HL-60 (cell line): ENCODE data around the gene BPTF.

Experiments used
- DNase-seq, 2 experiments: peaks; one replicate each; pipeline ENCODE4 v3.0.0-alpha.2; 2010 to 2020; ENCODE audit warnings: low read depth in 1 of 2, low spot score in 1 of 2
- H3K27ac ChIP-seq: fragments of 250-450 bp; sonication (Bioruptor Pico); replicated peaks from 2 replicates; pipeline ENCODE4 v1.5.1; 2020; ENCODE audit warnings: mild to moderate bottlenecking, moderate library complexity
- H3K27me3 ChIP-seq: fragments of 250-450 bp; sonication (Bioruptor Pico); 2 replicates; pipeline ENCODE4 v1.5.1; 2021; ENCODE audit warnings: mild to moderate bottlenecking, moderate library complexity; ENCODE audit not compliant: insufficient read depth, poor library complexity, severe bottlenecking
- H3K4me3 ChIP-seq: replicated peaks from 2 replicates; pipeline ENCODE4 v1.5.1; 2011; ENCODE audit warnings: mild to moderate bottlenecking, control low read depth, low read length; ENCODE audit not compliant: insufficient read depth
- GABPA ChIP-seq: IDR thresholded peaks from 2 replicates; pipeline ENCODE4 v1.6.1; 2012; ENCODE audit warnings: low read depth
- POLR2AphosphoS5 ChIP-seq: IDR thresholded peaks from 2 replicates; pipeline ENCODE4 v1.6.1; 2012; ENCODE audit warnings: low read depth
- SPI1 ChIP-seq: IDR thresholded peaks from 2 replicates; pipeline ENCODE4 v1.6.1; 2012; ENCODE audit warnings: low read depth, mild to moderate bottlenecking, borderline replicate concordance
- TF ChIP-seq, protein P1 (sequence below): IDR thresholded peaks from one replicate; pipeline ENCODE4 v1.5.1; 2011; ENCODE audit warnings: low read length, control low read depth, inconsistent platforms; ENCODE audit not compliant: insufficient read depth
- TF ChIP-seq, protein P2 (sequence below): IDR thresholded peaks from 2 replicates; pipeline ENCODE4 v1.6.1; 2012; ENCODE audit warnings: low read depth; ENCODE audit not compliant: insufficient replicate concordance

BPTF gene

DNA sequence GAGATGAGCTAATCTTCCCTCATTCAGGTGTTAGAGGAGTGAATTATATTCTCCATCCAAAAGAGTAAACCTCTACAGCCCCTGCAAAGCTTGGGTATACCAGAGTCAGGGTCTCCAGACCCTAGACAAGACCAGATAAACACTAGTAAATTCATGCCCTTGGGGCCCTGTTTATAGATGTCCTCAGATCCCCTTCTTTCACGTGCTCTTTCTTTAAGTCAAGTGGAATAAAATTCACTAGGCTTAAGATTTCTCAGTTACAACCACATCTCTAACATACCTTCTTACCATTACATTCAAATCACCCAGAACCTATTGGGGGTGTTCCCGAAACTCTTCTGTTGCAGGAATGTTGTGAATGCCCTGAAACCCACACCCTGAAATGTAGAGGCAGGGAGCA, 173.2 kb downstream of the BPTF start:
- TF ChIP-seq POLR2AphosphoS5 (no peak), SPI1 (no peak), GABPA (no peak)
- TF ChIP-seq, protein P1, sequence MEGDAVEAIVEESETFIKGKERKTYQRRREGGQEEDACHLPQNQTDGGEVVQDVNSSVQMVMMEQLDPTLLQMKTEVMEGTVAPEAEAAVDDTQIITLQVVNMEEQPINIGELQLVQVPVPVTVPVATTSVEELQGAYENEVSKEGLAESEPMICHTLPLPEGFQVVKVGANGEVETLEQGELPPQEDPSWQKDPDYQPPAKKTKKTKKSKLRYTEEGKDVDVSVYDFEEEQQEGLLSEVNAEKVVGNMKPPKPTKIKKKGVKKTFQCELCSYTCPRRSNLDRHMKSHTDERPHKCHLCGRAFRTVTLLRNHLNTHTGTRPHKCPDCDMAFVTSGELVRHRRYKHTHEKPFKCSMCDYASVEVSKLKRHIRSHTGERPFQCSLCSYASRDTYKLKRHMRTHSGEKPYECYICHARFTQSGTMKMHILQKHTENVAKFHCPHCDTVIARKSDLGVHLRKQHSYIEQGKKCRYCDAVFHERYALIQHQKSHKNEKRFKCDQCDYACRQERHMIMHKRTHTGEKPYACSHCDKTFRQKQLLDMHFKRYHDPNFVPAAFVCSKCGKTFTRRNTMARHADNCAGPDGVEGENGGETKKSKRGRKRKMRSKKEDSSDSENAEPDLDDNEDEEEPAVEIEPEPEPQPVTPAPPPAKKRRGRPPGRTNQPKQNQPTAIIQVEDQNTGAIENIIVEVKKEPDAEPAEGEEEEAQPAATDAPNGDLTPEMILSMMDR: no peak
- TF ChIP-seq, protein P2, sequence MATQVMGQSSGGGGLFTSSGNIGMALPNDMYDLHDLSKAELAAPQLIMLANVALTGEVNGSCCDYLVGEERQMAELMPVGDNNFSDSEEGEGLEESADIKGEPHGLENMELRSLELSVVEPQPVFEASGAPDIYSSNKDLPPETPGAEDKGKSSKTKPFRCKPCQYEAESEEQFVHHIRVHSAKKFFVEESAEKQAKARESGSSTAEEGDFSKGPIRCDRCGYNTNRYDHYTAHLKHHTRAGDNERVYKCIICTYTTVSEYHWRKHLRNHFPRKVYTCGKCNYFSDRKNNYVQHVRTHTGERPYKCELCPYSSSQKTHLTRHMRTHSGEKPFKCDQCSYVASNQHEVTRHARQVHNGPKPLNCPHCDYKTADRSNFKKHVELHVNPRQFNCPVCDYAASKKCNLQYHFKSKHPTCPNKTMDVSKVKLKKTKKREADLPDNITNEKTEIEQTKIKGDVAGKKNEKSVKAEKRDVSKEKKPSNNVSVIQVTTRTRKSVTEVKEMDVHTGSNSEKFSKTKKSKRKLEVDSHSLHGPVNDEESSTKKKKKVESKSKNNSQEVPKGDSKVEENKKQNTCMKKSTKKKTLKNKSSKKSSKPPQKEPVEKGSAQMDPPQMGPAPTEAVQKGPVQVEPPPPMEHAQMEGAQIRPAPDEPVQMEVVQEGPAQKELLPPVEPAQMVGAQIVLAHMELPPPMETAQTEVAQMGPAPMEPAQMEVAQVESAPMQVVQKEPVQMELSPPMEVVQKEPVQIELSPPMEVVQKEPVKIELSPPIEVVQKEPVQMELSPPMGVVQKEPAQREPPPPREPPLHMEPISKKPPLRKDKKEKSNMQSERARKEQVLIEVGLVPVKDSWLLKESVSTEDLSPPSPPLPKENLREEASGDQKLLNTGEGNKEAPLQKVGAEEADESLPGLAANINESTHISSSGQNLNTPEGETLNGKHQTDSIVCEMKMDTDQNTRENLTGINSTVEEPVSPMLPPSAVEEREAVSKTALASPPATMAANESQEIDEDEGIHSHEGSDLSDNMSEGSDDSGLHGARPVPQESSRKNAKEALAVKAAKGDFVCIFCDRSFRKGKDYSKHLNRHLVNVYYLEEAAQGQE: no peak

DNA sequence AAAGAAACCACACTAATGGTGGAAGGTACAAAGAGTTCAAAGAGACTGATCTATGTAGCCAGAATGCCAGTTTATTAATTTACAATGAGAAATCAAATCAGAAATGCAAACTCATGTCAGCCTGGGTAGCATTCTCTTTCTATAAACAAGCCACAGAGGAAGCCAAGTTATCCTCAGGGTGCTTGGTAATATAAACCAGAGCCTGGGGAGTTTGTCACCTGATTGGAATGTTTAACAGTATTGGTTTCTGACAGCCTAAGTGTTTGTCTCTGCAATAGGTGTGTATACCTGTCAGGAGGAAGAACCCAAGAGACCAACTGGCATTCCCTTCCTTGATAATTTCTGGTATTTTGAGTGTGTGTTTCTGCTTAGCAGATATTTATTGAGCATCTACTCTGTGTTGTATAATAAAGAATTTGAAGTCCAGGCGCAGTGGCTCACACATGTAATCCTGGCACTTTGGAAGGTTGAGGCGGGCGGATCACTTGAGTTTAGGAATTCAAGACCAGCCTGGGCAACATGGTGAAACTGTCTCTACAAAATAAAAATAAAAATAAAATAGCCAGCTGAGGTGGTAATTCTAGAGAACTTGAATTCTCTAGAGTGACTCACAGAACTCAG, 174.1 kb downstream of the BPTF start:
- no peak for DNase-seq

More for the DNA sequence above, 173.2 kb downstream of the BPTF start:
- H3K27ac ChIP-seq: no peak overlapping the region
- H3K4me3 ChIP-seq: no peak overlapping the region
- no peak for DNase-seq
- peaks cover 3% of the 10 kb centered on the region for H3K27me3 ChIP-seq

DNA sequence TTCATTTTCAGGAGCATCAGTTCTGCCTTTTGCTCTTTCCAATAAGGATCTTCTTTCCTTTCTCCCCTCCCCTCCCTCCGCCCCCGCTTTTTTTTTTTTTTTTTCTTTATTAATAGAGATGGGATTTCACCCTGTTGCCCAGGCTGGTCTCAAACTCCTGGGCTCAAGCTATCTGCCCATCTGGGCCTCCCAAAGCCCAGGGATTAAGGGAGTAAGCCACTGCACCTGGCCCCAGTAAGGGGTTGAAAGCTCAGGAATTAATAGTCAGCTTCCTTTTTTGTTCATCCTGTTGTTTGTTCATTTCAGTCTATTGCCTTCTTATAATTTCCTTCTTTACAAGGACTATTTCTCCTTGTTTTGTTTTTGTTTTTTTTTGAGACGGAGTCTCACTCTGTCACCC, 178.9 kb downstream of the BPTF start:
- Histone ChIP-seq H3K27me3 (no peaks in the 10 kb centered on the region), H3K27ac (no peak overlapping the region), H3K4me3 (no peak overlapping the region)
- TF ChIP-seq, protein P1: no peak
- no peak for TF ChIP-seq GABPA
- TF ChIP-seq, protein P2: no peak
- no peak for TF ChIP-seq POLR2AphosphoS5
- TF ChIP-seq SPI1: no peak
- DNase-seq: no peak

More for the DNA sequence above, 174.1 kb downstream of the BPTF start:
- Histone ChIP-seq H3K4me3 (no peak overlapping the region), H3K27ac (no peak overlapping the region), H3K27me3 (peaks cover 3% of the 10 kb centered on the region)
- TF ChIP-seq GABPA: no peak
- TF ChIP-seq SPI1: no peak
- TF ChIP-seq, protein P2: no peak
- no peak for TF ChIP-seq POLR2AphosphoS5
- TF ChIP-seq, protein P1: no peak
